H9 (cell line): ENCODE measurements around the gene MAP3K9. TPM values are rescaled to one million over a fixed set of nuclear protein-coding genes. Genes with fewer than 3 reads are reported as not detected.

ENCODE experiments used
- DNase-seq: peaks from one replicate; pipeline ENCODE4 v3.0.0-alpha.2; 2017
- H2AFZ ChIP-seq: one replicate; pipeline ENCODE4 v1.6.1; 2013; ENCODE audit warnings: mild to moderate bottlenecking, low read length, control low read depth, moderate library complexity
- H2AK5ac ChIP-seq: 2 replicates; pipeline ENCODE4 v1.6.1; 2013; ENCODE audit warnings: low read length, control low read depth, mixed read lengths; ENCODE audit not compliant: insufficient read length
- H2BK120ac ChIP-seq: one replicate; pipeline ENCODE4 v1.6.1; 2013; ENCODE audit warnings: low read depth, mild to moderate bottlenecking, low read length, control low read depth, inconsistent platforms; ENCODE audit not compliant: poor library complexity, severe bottlenecking
- H2BK12ac ChIP-seq: 2 replicates; pipeline ENCODE4 v1.6.1; 2013; ENCODE audit warnings: low read length, control low read depth, mixed read lengths, low read depth; ENCODE audit not compliant: insufficient read length
- H2BK15ac ChIP-seq: 2 replicates; pipeline ENCODE4 v1.6.1; 2013; ENCODE audit warnings: low read depth, low read length, control low read depth
- H2BK20ac ChIP-seq: one replicate; pipeline ENCODE4 v1.6.1; 2013; ENCODE audit warnings: low read depth, mild to moderate bottlenecking, low read length, control low read depth, inconsistent platforms; ENCODE audit not compliant: poor library complexity, severe bottlenecking
- H2BK5ac ChIP-seq: 2 replicates; pipeline ENCODE4 v1.6.1; 2013; ENCODE audit warnings: low read length, control low read depth, mixed read lengths; ENCODE audit not compliant: insufficient read length
- H3K14ac ChIP-seq: 2 replicates; pipeline ENCODE4 v1.6.1; 2013; ENCODE audit warnings: low read length, control low read depth; ENCODE audit not compliant: insufficient read depth
- H3K18ac ChIP-seq: 2 replicates; pipeline ENCODE4 v1.6.1; 2013; ENCODE audit warnings: low read depth, mild to moderate bottlenecking, mixed read lengths, low read length, control low read depth; ENCODE audit not compliant: insufficient read length
- H3K23ac ChIP-seq: 2 replicates; pipeline ENCODE4 v1.6.1; 2013; ENCODE audit warnings: low read length, control low read depth, mixed read lengths, low read depth; ENCODE audit not compliant: insufficient read length
- H3K23me2 ChIP-seq: 2 replicates; pipeline ENCODE4 v1.6.1; 2013; ENCODE audit warnings: low read depth, mild to moderate bottlenecking, mixed read lengths, low read length, control low read depth; ENCODE audit not compliant: insufficient read length, poor library complexity, severe bottlenecking
- H3K27ac ChIP-seq: 2 replicates; pipeline ENCODE4 v1.5.1; 2013; ENCODE audit warnings: low read length, control low read depth, mixed read lengths, low read depth; ENCODE audit not compliant: insufficient read length
- H3K27me3 ChIP-seq: 2 replicates; pipeline ENCODE4 v1.6.1; 2013; ENCODE audit warnings: low read length, control low read depth, inconsistent platforms; ENCODE audit not compliant: insufficient read depth
- H3K4ac ChIP-seq: 2 replicates; pipeline ENCODE4 v1.6.1; 2013; ENCODE audit warnings: low read depth, mild to moderate bottlenecking, control low read depth, inconsistent platforms, low read length, moderate library complexity
- H3K4me1 ChIP-seq: 2 replicates; pipeline ENCODE4 v1.6.1; 2013; ENCODE audit warnings: low read length, control low read depth, inconsistent platforms; ENCODE audit not compliant: insufficient read depth
- H3K4me2 ChIP-seq: 2 replicates; pipeline ENCODE4 v1.6.1; 2013; ENCODE audit warnings: low read length, control low read depth, mixed read lengths; ENCODE audit not compliant: insufficient read length, insufficient read depth
- H3K56ac ChIP-seq: 2 replicates; pipeline ENCODE4 v1.6.1; 2013; ENCODE audit warnings: low read depth, mild to moderate bottlenecking, mixed read lengths, low read length, control low read depth; ENCODE audit not compliant: insufficient read length
- H3K79me1 ChIP-seq: 2 replicates; pipeline ENCODE4 v1.6.1; 2013; ENCODE audit warnings: low read depth, mild to moderate bottlenecking, moderate library complexity, low read length, control low read depth, inconsistent platforms; ENCODE audit not compliant: insufficient read depth, poor library complexity, severe bottlenecking
- H3K79me2 ChIP-seq: 2 replicates; pipeline ENCODE4 v1.6.1; 2013; ENCODE audit warnings: low read length, control low read depth, inconsistent platforms; ENCODE audit not compliant: insufficient read depth
- H3K9ac ChIP-seq: 2 replicates; pipeline ENCODE4 v1.6.1; 2013; ENCODE audit warnings: low read length, control low read depth, mixed read lengths; ENCODE audit not compliant: insufficient read length; ENCODE audit errors: extremely low read depth
- H3K9me3 ChIP-seq: one replicate; pipeline ENCODE4 v1.6.1; 2013; ENCODE audit warnings: low read depth, low read length, inconsistent platforms; ENCODE audit not compliant: control insufficient read depth
- H3T11ph ChIP-seq: one replicate; pipeline ENCODE4 v1.6.1; 2013; ENCODE audit warnings: mild to moderate bottlenecking, low read length, control low read depth, inconsistent platforms
- H4K20me1 ChIP-seq: one replicate; pipeline ENCODE4 v1.6.1; 2013; ENCODE audit not compliant: control insufficient read depth, insufficient read length, insufficient read depth
- H4K5ac ChIP-seq: 2 replicates; pipeline ENCODE4 v1.6.1; 2013; ENCODE audit warnings: low read depth, mild to moderate bottlenecking, mixed read lengths, low read length, control low read depth; ENCODE audit not compliant: insufficient read length
- H4K8ac ChIP-seq: replicated peaks from 2 replicates; pipeline ENCODE4 v1.6.1; 2013; ENCODE audit warnings: low read length, control low read depth, mixed read lengths, low read depth; ENCODE audit not compliant: insufficient read length
- H4K91ac ChIP-seq: 2 replicates; pipeline ENCODE4 v1.6.1; 2013; ENCODE audit warnings: low read depth, mild to moderate bottlenecking, moderate library complexity, mixed read lengths, low read length, control low read depth; ENCODE audit not compliant: insufficient read length
- H3K27ac Mint-ChIP-seq, 3 experiments: 2 replicates in 2 of 3; 3 replicates in 1 of 3; pipeline ENCODE4 v1.8.0; 2020 to 2021; ENCODE audit warnings: mixed read lengths in 3 of 3, mild to moderate bottlenecking in 1 of 3, moderate library complexity in 1 of 3
- H3K27me3 Mint-ChIP-seq: 2 replicates; pipeline ENCODE4 v1.8.0; 2021; ENCODE audit warnings: low read depth, mild to moderate bottlenecking, moderate library complexity, mixed read lengths
- H3K36me3 Mint-ChIP-seq, 3 experiments: 2 replicates in 2 of 3; 3 replicates in 1 of 3; pipeline ENCODE4 v1.8.0; 2020 to 2021; ENCODE audit warnings: low read depth in 3 of 3, mixed read lengths in 3 of 3; ENCODE audit not compliant: insufficient read depth in 1 of 3
- H3K4me1 Mint-ChIP-seq, 2 experiments: 2 replicates each; pipeline ENCODE4 v1.8.0; 2020; ENCODE audit warnings: mixed read lengths in 2 of 2
- H3K4me3 Mint-ChIP-seq, 2 experiments: 2 replicates in 1 of 2; 3 replicates in 1 of 2; pipeline ENCODE4 v1.8.0; 2020 to 2021; ENCODE audit warnings: mild to moderate bottlenecking in 2 of 2, mixed read lengths in 2 of 2, moderate library complexity in 1 of 2
- H3K9me3 Mint-ChIP-seq, 2 experiments: 2 replicates in 1 of 2; 3 replicates in 1 of 2; pipeline ENCODE4 v1.8.0; 2020; ENCODE audit warnings: mild to moderate bottlenecking in 2 of 2, mixed read lengths in 2 of 2, moderate library complexity in 1 of 2
- CTCF ChIP-seq: fragments of 200-600 bp; sonication (generic); conservative IDR thresholded peaks from 3 replicates; pipeline ENCODE4 v1.8.0; 2021; ENCODE audit warnings: antibody characterized with exemption, mild to moderate bottlenecking
- WGBS: extraction: QIAGEN DNeasy Blood & Tissue Kit; methylation state at CpG from one replicate; pipeline ENCODE4 v1.1.7; 2013; ENCODE audit warnings: missing lambda C conversion rate, low lambda C conversion rate, mixed read lengths; ENCODE audit not compliant: insufficient read length; ENCODE audit errors: extremely low coverage; 5-methylcytosine and 5-hydroxymethylcytosine counted together
- total RNA-seq: library from RNA; stranded (reverse); gene quantifications from 2 replicates; pipeline ENCODE4 v1.2.1, GENCODE V29; 2021

Gene MAP3K9
- total RNA-seq, 1 experiment from 2014 or later: 20.0 TPM

- Histone ChIP-seq H4K91ac (no peak overlapping the region), H3K9ac (no peak overlapping the region), H3K56ac (no peak overlapping the region), H3T11ph (no peak overlapping the region), H3K23ac (no peak overlapping the region), H2AFZ (no peak overlapping the region), H2BK12ac (no peak overlapping the region), H3K9me3 (no peaks in the 10 kb centered on the region), H3K27me3 (no peaks in the 10 kb centered on the region), H2BK120ac (no peak overlapping the region), H3K27ac (no peak overlapping the region), H4K20me1 (no peaks in the 10 kb centered on the region), H2BK15ac (no peak overlapping the region), H3K4ac (no peak overlapping the region), H2AK5ac (no peak overlapping the region), H3K23me2 (no peaks in the 10 kb centered on the region), H4K8ac (no peak overlapping the region), H2BK20ac (no peak overlapping the region), H3K4me1 (no peaks in the 10 kb centered on the region; the same call in 1 of the 2 replicates), H3K18ac (no peak overlapping the region), H2BK5ac (no peak overlapping the region), H3K79me2 (0 out of 2 replicates have a peak, but pooled peaks cover 2% of the 10 kb centered on the region), H3K14ac (no peak overlapping the region), H3K4me2 (no peak overlapping the region), H4K5ac (no peak overlapping the region), H3K79me1 (no peaks in the 10 kb centered on the region)
- Mint-ChIP-seq H3K4me1 (no peaks in the 10 kb centered on the region), H3K36me3 (peaks cover 10 to 21% (median 13%) of the 10 kb centered on the region in 3 experiments; a peak in 6 of 7 replicates), H3K4me3 (no peak overlapping the region), H3K27me3 (no peaks in the 10 kb centered on the region), H3K27ac (no peak overlapping the region; a peak in 1 of 7 replicates), H3K9me3 (no peaks in the 10 kb centered on the region)
- no CpG with 5 or more reads among the region's 6 CpGs for WGBS
- DNase-seq: no peak
- TF ChIP-seq CTCF: no peak
Measured at GRCh38 chr14:70677341-70677740, 132.0 kb downstream of the MAP3K9 start.

Other genes with a start within 250 kb of the MAP3K9 start
- gene MED6, start 208.9 kb downstream of the MAP3K9 start, total RNA-seq: 53.5 and 55.3 TPM in 2 replicates
- 17.4 and 17.7 TPM in 2 replicates for gene TTC9, start 167.6 kb downstream of the MAP3K9 start, total RNA-seq
- 48.0 and 48.6 TPM in 2 replicates for gene PCNX1, start 97.9 kb upstream of the MAP3K9 start, total RNA-seq